NCI-H1417 treated with DMSO at 0.1 percent for 48 hours (cell line): ENCODE results near the gene CAMKV.
"Not testable (repeated sequence)": the region's sequence is repeated elsewhere in the genome, so short reads cannot be mapped to it uniquely, and the experiment has no call there.

Experiments
- DNase-seq: peaks from one replicate; lab custom pipeline; 2025; lab: John Stamatoyannopoulos, UW

CAMKV gene

GRCh38 chr3:49869525-49870126, at the start of gene CAMKV:
Gene CAMKV, minus strand, starts transcription at chr3:49869906. Its CDS starts 7,518 bp downstream, at chr3:49862388.
- no peak for DNase-seq

GRCh38 chr3:49917806-49918590, 48.3 kb upstream of the CAMKV start:
- not testable (repeated sequence) for DNase-seq

- no peak for DNase-seq
Measured at GRCh38 chr3:49916686-49917085, 47.0 kb upstream of the CAMKV start.

GRCh38 chr3:49914906-49915305, 45.2 kb upstream of the CAMKV start:
- no peak for DNase-seq

- DNase-seq, result no peak
Measured at GRCh38 chr3:49912881-49913281, 43.2 kb upstream of the CAMKV start.

GRCh38 chr3:49911611-49912010, 41.9 kb upstream of the CAMKV start:
- DNase-seq, result no peak

- DNase-seq, result no peak
Measured at GRCh38 chr3:49911124-49911420, 41.4 kb upstream of the CAMKV start.

GRCh38 chr3:49910409-49911123, 40.9 kb upstream of the CAMKV start:
- no peak for DNase-seq

- no peak for DNase-seq
Measured at GRCh38 chr3:49908373-49909199, 38.9 kb upstream of the CAMKV start.

- no peak for DNase-seq
Measured at GRCh38 chr3:49906073-49906743, 36.5 kb upstream of the CAMKV start.

- not testable (repeated sequence) for DNase-seq
Measured at GRCh38 chr3:49904448-49904847, 34.7 kb upstream of the CAMKV start.

- no peak for DNase-seq
Measured at GRCh38 chr3:49903451-49904424, 34.0 kb upstream of the CAMKV start, which contains the start of gene MST1R. Gene MST1R, minus strand, starts transcription at chr3:49903873. Its CDS starts 264 bp downstream, at chr3:49903609.

- no peak for DNase-seq
Measured at GRCh38 chr3:49902511-49903345, 33.0 kb upstream of the CAMKV start.

GRCh38 chr3:49901366-49902339, 31.9 kb upstream of the CAMKV start:
- DNase-seq, result no peak

GRCh38 chr3:49900491-49901153, 30.9 kb upstream of the CAMKV start:
- no peak for DNase-seq

- no peak for DNase-seq
Measured at GRCh38 chr3:49899815-49900214, 30.1 kb upstream of the CAMKV start.

- no peak for DNase-seq
Measured at GRCh38 chr3:49898991-49899390, 29.3 kb upstream of the CAMKV start.

GRCh38 chr3:49896345-49896744, 26.6 kb upstream of the CAMKV start:
- no peak for DNase-seq
